Medulla oblongata (tissue), 1 donor: ENCODE data around the gene PCAT6.
"Not testable (repeated sequence)": the region's sequence is repeated elsewhere in the genome, so short reads cannot be mapped to it uniquely, and the experiment has no call there.

Experiments
- DNase-seq: peaks from one replicate; pipeline ENCODE4 v3.0.0-alpha.2; 2015; ENCODE audit errors: extremely low spot score

Gene PCAT6

DNA sequence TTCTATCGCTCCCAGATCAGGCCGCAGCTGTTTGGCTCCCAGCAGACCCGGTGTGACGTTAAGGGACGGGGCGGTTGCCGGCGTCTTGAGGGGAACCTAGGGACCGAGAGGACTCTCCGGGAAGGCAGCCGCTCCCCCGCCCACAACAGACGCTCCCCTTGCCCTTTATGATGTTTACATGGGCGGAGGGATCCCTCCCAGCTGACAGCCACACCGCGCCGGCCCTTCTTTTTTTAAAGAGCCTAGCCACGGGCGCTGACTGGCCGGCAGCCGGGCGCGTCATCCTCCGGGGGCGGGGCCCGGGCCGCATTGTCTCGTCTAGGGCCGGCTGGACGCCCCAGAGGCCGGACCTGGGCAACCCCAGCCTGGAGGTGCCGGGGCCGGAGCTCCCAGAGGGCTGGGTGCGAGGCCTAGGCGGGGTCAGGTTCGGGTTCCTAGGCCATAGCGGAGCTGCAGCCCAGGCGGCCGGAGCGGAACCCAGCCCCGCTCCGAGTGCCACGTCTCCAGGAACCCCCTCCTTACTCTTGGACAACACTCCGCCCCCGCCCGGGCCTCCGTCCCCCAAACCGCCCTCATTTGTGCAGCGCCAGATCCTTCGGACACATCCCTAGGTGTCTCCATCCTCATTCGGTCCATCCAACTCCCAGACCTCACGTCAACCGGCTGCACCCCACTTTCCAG is at the start of gene PCAT6:
PCAT6 (plus strand) TSS at position 340 of the 681 bp plus-strand sequence.
- peak; percentile 95 for DNase-seq

DNA sequence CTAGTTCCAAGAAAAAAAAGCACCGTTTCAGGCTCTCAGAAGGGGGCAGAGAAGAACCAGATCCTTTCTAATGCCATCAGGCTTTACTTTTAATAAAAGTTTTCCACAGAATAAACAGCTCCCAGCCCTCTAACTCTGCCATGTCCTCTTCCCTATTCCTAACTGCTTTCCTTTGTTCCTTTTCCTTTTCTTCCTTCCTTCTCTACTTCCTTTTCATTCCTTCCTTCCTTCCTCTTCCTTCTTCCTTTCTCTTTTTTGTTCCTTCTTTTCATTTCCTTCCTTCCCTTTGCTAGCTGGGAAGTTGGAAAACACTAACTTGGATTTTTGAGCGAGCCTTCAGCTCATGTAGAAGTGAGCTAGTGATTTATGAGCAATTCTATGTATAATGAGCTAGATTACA is 48.7 kb upstream of the PCAT6 start:
- no peak for DNase-seq

GRCh38 chr1:202765721-202766120 is 45.0 kb upstream of the PCAT6 start:
- no peak for DNase-seq

DNA sequence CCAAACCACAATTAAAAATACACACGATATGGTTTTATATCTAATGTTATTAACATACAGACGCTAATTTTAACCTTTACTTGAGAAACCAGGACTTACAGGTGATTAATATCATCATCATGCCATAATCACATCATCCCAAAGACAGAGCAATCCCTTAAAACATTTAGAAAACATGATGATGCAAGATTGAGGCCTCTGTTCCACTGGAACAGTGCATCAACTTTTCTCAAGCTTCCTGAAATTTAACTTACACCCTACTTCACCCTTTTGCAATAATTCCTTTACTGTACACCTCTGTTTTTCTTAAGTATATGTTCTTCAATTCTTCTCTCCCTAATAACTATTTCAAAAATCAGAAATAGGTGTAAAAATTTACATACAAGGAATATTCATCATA is 40.6 kb upstream of the PCAT6 start:
- DNase-seq, result no peak

GRCh38 chr1:202781180-202781579 is 29.6 kb upstream of the PCAT6 start:
- no peak for DNase-seq

DNA sequence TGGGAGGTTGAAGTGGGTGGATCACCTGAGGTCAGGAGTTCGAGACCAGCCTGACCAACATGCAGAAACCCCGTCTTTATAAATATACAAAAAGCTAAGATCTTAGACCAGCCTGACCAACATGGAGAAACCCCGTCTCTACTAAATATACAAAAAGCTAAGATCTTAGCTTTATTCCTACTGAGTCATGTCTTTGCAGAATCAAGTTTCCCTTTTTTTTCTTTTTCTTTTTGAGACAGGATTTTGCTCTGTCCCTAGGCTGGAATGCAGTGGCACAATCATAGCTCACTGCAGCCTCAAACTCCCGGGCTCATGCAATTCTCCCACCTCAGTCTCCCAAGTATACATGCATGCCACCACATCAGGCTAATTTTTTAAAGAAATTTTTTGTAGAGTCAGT is 23.9 kb upstream of the PCAT6 start:
- no peak for DNase-seq

GRCh38 chr1:202788800-202789199 is 22.0 kb upstream of the PCAT6 start:
- DNase-seq, result no peak

DNA sequence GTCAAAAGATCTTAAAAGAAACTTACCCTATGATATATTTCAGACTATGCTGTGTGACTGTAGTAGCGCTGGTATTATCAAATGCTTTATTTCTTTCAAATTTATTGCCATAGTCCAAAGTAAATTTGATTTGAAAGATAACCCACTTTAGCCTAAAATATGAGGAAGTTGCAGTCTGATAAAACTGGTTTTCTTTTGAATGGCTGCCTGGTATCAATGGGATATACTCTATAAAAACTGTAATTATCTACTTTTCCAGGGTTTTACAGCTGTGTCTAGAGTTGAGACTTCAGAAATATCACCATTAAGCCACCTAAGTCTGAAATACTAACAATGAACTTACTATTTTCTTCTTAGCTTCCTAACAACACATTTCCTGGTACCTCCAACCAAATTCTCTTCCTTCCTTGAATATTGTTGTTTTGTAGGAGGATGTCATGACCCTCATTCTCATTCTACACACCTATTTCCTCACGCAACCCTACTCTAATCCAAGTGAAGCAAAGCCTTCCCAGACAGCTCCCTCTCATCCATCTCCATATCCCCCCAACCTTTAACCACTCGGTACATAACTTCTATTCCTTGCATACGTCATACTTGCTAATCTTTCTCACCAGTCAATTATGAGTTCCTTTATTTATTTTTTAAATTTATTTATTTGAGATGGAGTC is 19.5 kb upstream of the PCAT6 start:
- DNase-seq, result no peak

DNA sequence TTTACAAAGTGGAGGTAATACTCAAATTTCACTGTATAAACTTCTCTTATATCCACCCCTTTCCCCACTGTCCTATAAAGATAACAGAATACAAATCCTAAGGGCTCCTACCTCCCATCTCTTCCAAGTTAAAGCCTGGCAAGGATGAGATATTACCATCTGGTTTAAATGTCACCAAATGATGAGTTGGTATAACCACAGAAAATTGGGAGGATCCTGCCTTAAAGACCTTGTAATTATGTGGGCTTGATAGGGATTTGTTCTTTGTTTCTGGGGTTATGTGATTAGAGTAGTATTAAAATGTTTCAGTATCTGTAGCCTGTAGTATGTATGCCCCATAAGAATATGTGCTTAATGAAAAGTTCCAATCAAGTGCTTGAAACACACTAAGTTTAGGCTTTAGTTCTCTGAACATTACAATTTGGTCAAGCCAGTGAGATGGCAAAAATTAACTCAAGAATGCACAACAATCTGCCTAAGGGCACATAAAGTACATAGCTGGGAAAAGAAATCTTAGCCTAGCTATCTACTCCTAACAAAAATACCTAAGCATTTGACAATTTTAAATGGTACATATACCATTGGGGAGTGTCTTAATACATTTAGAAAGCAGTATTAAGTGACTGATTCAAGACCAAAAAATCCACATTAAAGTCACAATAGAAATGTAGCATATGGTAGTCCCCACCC is 16.6 kb upstream of the PCAT6 start:
- no peak for DNase-seq

GRCh38 chr1:202794931-202795330 is 15.8 kb upstream of the PCAT6 start:
- not testable (repeated sequence) for DNase-seq

GRCh38 chr1:202796670-202797069 is 14.1 kb upstream of the PCAT6 start:
- DNase-seq, result no peak

GRCh38 chr1:202798260-202798659 is 12.5 kb upstream of the PCAT6 start:
- no peak for DNase-seq

DNA sequence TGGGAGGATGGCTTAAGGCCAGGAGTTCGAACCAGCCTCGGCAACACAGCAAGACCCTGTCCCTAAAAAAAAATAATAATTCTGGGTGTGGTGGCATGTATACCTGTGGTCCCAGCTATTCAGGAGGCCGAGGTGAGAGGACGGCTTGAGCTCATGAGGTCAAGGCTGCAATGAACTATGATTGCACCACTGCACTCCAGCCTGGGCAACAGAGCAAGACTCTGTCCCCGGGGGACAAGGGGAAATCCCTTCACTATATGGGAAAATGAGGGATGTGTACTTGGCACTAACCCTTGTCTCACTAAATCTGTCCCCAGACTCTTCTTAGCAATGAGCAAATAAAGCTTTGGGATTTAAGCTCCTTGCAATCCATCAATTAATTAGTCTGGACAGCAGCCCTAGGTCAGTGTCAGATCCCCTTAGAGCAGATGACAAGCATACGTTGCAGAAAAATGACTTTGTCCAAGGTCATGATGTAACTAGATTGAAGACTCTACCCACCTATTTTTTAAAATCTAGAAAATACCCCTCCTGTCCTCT is 11.9 kb upstream of the PCAT6 start:
- DNase-seq, result no peak

DNA sequence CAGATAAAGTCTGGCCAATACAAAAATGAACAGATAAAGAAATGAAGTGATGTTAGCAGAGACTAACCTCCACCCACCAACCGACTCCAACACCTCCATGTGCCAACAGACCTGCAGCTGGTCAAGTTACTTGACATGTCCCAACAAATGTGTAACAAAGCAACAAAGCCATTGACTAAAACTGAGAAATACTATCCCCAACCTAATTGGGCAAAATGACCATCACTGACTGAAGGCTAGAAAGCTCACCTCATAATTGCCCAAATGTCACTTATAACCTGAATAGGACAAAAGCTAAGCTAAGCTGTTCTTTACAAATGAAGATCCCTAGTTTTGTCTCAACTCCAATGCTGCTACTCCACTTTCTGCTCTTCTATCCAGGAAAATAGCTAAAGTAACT is 10.0 kb upstream of the PCAT6 start:
- DNase-seq, result no peak

GRCh38 chr1:202801175-202801574 is 9.6 kb upstream of the PCAT6 start:
- no peak for DNase-seq

DNA sequence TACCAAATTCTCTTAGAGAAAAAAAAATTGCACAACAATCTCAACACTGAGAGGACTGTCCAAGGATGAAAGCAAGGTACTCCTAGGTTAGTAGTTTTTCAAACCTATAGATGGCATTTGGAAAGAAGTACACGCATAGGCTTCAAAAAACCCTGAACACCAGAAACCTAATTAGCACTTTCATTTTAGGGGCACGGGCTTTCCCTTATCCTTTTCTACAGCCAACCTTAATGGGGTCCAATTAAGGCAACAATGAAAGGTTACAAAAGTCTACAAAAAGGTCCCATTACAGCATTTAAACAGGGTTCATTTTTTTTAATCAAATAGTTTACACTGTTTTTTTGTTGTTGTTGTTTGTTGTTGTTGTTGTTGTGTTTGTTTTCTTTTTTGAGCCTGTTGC is 8.7 kb upstream of the PCAT6 start:
- no peak for DNase-seq

- no peak for DNase-seq
Measured at GRCh38 chr1:202802998-202803932, 7.5 kb upstream of the PCAT6 start.

- no peak for DNase-seq
Measured at GRCh38 chr1:202804126-202804525, 6.6 kb upstream of the PCAT6 start.

GRCh38 chr1:202805886-202806844 is 4.6 kb upstream of the PCAT6 start:
- DNase-seq, result no peak

DNA sequence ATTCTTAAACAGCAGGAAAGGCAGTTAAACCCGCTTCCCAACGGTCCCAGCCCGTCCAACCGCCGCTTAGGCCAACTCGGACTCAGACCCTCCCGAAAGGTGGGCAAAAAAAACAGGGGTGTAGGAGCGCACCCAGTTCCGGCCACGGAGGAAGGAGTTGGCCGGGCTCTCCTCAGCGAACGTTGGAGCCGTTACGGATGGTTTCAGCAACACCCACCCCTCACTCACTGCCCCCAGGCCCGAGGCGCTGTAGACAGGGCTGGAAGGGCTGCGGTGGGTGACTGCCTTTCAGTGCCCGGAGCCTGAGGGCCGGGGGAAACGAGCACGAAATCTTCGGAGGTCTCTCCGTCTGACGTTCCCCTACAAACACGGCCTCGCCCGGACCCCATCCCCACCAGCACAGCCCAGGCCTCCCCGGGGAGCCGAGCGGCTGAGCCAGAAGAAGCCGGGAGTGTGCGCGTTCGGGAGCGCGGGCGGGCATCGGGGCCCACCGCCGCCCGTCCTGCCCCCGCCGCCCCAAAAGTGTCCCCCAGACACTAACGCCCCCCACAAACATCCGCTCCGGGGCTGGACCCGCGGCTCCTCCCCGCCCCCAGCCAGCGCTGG is 3.8 kb upstream of the PCAT6 start:
- DNase-seq, result peak; percentile 26
